NT2/D1 (cell line): Measurements from ENCODE around the gene DNAH11.
"Not testable (repeated sequence)": the region's sequence is repeated elsewhere in the genome, so short reads cannot be mapped to it uniquely, and the experiment has no call there.

Experiments used
- DNase-seq: peaks from one replicate; pipeline ENCODE4 v3.0.0-alpha.2; 2011; ENCODE audit warnings: low read depth, low spot score
- H3K27me3 ChIP-seq: 2 replicates; pipeline ENCODE4 v1.6.0; 2011; ENCODE audit warnings: mild to moderate bottlenecking; ENCODE audit not compliant: insufficient read length, insufficient read depth
- H3K36me3 ChIP-seq: 2 replicates; pipeline ENCODE4 v1.6.1; 2011; ENCODE audit warnings: mild to moderate bottlenecking, low read length, mixed read lengths; ENCODE audit not compliant: insufficient read depth, insufficient read length
- H3K4me1 ChIP-seq: 2 replicates; pipeline ENCODE4 v1.5.1; 2011; ENCODE audit not compliant: insufficient read depth, insufficient read length
- H3K4me3 ChIP-seq: 2 replicates; pipeline ENCODE4 v1.5.1; 2011; ENCODE audit warnings: low read depth; ENCODE audit not compliant: insufficient read length
- H3K9ac ChIP-seq: 2 replicates; pipeline ENCODE4 v1.6.0; 2011; ENCODE audit warnings: low read depth; ENCODE audit not compliant: insufficient read length
- H3K9me3 ChIP-seq: 2 replicates; pipeline ENCODE4 v1.5.1; 2011; ENCODE audit warnings: mild to moderate bottlenecking, low read length; ENCODE audit not compliant: insufficient read depth
- SUZ12 ChIP-seq: IDR thresholded peaks from 2 replicates; pipeline ENCODE4 v1.6.1; 2011; ENCODE audit not compliant: insufficient read length, insufficient read depth; ENCODE audit errors: extremely low read depth
- YY1 ChIP-seq: IDR thresholded peaks from 2 replicates; pipeline ENCODE4 v1.6.1; 2011; ENCODE audit not compliant: insufficient read length, insufficient read depth
- ZNF274 ChIP-seq: IDR thresholded peaks from 2 replicates; pipeline ENCODE4 v1.6.1; 2011; ENCODE audit warnings: mild to moderate bottlenecking, low read depth, low read length

The DNAH11 gene

GRCh38 chr7:21508538-21508937 lies 34.3 kb upstream of the DNAH11 start:
- Histone ChIP-seq H3K4me1 (no peaks in the 10 kb centered on the region), H3K9me3 (peaks cover 6% of the 10 kb centered on the region; the same call in 1 of the 2 replicates), H3K36me3 (peaks cover 6% of the 10 kb centered on the region), H3K9ac (no peak overlapping the region), H3K27me3 (no peaks in the 10 kb centered on the region), H3K4me3 (no peak overlapping the region)
- DNase-seq = no peak
- no peak for TF ChIP-seq ZNF274
- TF ChIP-seq YY1 = no peak

DNA sequence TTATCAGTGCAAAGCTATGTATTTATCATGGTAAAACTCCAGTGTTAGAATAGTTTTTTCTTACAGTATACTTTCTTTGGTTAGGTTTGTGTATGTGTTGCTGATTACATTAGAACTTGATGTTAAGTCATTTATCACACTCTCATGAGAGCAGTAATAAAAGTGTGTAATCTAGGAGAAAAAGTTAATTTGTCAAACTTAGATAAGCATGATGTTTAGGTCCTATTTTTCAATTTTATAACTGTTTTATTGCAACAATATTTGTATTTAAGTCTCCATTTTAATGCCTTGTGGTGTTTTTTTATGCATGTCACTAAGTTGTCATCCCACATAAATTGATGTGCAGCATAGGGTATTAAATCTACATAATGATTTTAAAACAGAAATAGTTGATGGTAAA lies 28.8 kb upstream of the DNAH11 start:
- Histone ChIP-seq H3K27me3 (no peaks in the 10 kb centered on the region), H3K4me3 (no peak overlapping the region), H3K9ac (no peak overlapping the region), H3K4me1 (no peaks in the 10 kb centered on the region), H3K36me3 (peaks cover 3% of the 10 kb centered on the region), H3K9me3 (no peaks in the 10 kb centered on the region)
- TF ChIP-seq ZNF274 = no peak
- no peak for TF ChIP-seq YY1
- TF ChIP-seq SUZ12 = no peak
- DNase-seq = no peak

- DNase-seq = no peak
- TF ChIP-seq SUZ12 = no peak
- TF ChIP-seq ZNF274 = no peak
- no peak for TF ChIP-seq YY1
- Histone ChIP-seq H3K9ac (no peak overlapping the region), H3K9me3 (peaks cover 27% of the 10 kb centered on the region), H3K4me3 (no peak overlapping the region), H3K27me3 (no peaks in the 10 kb centered on the region), H3K36me3 (no peaks in the 10 kb centered on the region), H3K4me1 (no peaks in the 10 kb centered on the region)
Observed at GRCh38 chr7:21524680-21525079, 18.2 kb upstream of the DNAH11 start.

DNA sequence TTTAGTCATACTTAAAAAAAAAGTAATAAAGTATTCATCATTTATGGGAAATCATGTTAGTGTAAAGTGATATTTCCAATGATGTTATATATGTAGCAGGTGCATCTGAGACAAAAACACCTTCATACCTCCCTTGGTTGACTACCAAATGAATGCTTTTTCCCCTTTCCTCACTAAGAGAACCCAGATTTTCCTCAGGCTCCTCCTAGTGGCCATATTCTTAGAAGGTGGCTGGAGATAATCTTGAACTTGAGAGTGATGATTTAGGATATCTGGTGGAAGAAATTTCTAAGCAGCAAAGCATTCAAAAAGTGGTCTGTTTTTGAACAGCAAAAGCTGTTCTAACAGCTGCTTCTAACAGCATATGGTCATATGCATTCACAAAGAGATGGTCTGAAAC lies 16.8 kb upstream of the DNAH11 start:
- Histone ChIP-seq H3K36me3 (no peaks in the 10 kb centered on the region), H3K9me3 (peaks cover 27% of the 10 kb centered on the region), H3K4me3 (no peak overlapping the region), H3K9ac (no peak overlapping the region), H3K27me3 (no peaks in the 10 kb centered on the region), H3K4me1 (no peaks in the 10 kb centered on the region)
- DNase-seq = peak; percentile 18
- TF ChIP-seq ZNF274 (no peak), YY1 (no peak), SUZ12 (no peak)

- no peak for DNase-seq
- Histone ChIP-seq H3K36me3 (no peaks in the 10 kb centered on the region), H3K9ac (no peak overlapping the region), H3K27me3 (no peaks in the 10 kb centered on the region), H3K9me3 (peaks cover 27% of the 10 kb centered on the region), H3K4me1 (no peaks in the 10 kb centered on the region), H3K4me3 (no peak overlapping the region)
- no peak for TF ChIP-seq ZNF274
- TF ChIP-seq SUZ12 = no peak
- TF ChIP-seq YY1 = no peak
Observed at GRCh38 chr7:21526448-21526847, 16.4 kb upstream of the DNAH11 start.

DNA sequence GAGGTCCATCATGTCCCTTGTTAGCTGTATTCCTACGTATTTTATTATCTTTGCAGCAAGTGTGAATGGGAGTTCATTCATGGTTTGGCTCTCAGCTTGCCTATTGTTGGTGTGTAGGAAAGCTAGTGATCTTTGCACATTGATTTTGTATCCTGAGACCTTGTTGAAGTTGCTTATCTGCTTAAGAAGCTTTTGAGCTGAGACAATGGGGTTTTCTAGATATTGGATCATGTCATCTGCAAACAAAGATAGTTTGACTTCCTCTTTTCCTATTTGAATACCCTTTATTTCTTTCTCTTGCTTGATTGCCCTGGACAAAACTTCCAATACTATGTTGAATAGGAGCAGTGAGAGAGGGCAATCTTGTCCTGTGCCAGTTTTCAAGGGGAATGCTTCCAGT lies 10.4 kb upstream of the DNAH11 start:
- not testable (repeated sequence) for H3K36me3 ChIP-seq, DNase-seq, H3K27me3 ChIP-seq, H3K4me1 ChIP-seq, H3K9ac ChIP-seq, H3K4me3 ChIP-seq
- H3K9me3 ChIP-seq = peaks cover 13% of the 10 kb centered on the region; the same call in 1 of the 2 replicates

DNA sequence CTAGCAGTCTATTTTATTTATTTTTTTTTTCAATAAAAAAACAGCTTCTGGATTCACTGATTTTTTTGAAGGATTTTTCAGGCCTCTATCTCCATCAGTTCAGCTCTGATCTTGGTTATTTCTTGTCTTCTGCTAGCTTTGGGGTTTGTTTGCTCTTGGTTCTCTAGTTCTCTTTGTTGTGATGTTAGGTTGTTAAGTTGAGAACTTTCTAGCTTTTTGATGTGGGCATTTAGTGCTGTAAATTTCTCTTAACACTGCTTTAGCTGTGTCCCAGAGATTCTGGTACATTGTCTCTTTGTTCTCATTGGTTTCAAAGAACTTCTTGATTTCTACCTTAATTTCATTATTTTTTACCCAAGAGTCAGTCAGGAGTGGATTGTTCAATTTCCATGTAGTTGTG lies 9.2 kb upstream of the DNAH11 start:
- H3K4me3 ChIP-seq, H3K36me3 ChIP-seq, H3K4me1 ChIP-seq, H3K27me3 ChIP-seq, DNase-seq, H3K9ac ChIP-seq, H3K9me3 ChIP-seq: not testable (repeated sequence)

DNA sequence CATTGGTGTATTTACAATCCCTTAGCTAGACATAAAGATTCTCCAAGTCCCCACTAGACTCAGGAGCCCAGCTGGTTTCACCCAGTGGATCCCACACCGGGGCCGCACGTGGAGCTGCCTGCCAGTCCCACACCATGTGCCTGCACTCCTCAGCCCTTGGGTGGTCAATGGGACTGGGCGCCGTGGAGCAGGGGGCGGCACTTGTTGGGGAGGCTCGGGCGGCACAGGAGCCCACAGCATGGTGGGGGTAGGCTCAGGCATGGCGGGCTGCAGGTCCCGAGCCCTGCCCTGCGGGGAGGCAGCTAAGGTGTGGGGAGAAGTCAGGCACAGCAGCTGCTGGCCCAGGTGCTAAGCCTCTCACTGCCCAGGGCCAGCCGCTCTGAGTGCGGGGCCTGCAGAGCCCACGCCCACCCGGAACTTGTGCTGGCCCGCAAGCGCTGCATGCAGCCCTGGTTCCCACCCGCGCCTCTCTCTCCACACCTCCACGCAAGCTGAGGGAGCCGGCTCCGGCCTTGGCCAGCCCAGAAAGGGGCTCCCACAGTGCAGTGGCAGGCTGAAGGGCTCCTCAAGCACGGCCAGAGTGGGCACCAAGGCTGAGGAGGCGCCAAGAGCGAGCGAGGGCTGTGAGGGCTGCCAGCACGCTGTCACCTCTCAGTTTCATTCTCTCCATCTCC lies 6.3 kb upstream of the DNAH11 start:
- not testable (repeated sequence) for H3K9me3 ChIP-seq, H3K36me3 ChIP-seq, H3K4me3 ChIP-seq, H3K9ac ChIP-seq, H3K4me1 ChIP-seq, DNase-seq, H3K27me3 ChIP-seq
